ENCODE results near the gene ELMO1. TPM values are rescaled to one million over a fixed set of nuclear protein-coding genes. Genes with fewer than 3 reads are reported as not detected.
A peak's percentile ranks its signal among the peaks of the same experiment; 100 is the strongest.

Gene ELMO1
- total RNA-seq, 2 experiments from 2014 or later = 101 TPM

DNA sequence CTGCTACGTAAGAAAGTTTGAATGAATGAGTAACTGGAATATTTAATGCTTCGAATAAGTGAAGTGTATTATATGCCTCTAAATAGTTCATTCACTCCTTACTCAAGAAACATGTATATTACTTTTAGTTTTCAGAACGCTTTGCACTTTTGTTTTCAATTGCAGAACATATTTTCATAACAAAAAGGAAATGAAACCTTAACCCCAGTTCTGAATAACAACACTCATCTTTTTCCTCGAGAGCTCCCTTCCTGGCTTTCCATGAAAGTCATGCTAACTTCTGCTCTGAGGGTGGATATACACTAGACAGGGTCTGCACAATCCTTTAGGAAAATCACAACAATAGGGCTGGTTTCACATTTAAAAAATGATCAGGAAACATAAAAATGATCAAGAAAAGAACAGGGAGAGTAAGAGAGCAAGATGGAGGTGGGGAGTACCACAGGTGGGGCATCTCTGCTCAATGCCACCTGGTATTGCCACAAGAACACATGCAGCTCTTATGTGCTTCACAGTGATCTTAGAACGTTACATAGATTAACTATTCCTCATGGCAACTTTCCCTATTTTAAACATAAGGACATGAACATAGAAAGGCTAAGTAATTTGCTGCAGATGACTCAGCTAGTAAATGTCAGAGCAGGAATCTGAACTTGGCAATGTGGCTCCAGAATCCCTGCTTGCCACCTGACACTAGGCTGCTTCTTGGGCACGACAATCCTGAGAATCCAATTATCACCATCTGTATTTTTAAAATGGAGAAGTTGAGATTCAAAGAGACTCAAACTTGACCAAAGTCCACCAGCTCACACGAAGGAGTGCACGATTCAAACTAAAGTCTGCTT, 504.9 kb downstream of the ELMO1 start:
- H3K27ac Mint-ChIP-seq = peak overlapping the region; percentile 31
- peaks cover 74% of the 10 kb centered on the region for H3K36me3 Mint-ChIP-seq
- H3K27me3 Mint-ChIP-seq = no peaks in the 10 kb centered on the region
- H3K9me3 Mint-ChIP-seq (ENCODE audit: low read depth) = peaks cover 32% of the 10 kb centered on the region
- H3K4me3 Mint-ChIP-seq = no peak overlapping the region
- ATAC-seq (no peak), DNase-seq (no peak)
- CTCF ChIA-PET = interaction anchor here (0.7 kb wide), 1 partner anchor 1069 kb away, joined by 3 read pairs; no protein-coding TSS in a partner anchor
- H3K4me1 Mint-ChIP-seq = peaks cover 5% of the 10 kb centered on the region

DNA sequence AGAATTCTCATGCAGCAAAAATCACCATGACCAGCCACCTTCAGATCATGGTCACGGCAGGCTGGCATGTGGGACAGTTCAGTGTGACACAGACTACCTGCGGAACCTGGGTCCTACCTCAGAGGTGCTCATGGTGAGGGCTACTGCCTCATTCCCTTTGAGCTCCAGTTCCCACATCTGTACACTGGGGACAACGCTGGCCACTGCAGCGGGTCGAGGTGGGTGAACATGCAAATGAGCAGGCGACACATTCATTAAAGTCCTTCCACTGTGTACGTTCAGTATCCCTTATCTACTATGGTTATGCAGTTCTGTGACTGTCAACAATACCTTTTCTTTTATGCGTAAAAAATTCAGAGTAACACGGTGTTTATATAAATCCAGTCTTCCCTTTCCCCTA, 505.7 kb downstream of the ELMO1 start:
- Mint-ChIP-seq H3K36me3 (peaks cover 74% of the 10 kb centered on the region), H3K9me3 (ENCODE audit: low read depth) (peaks cover 38% of the 10 kb centered on the region), H3K27ac (no peak overlapping the region), H3K4me1 (peaks cover 13% of the 10 kb centered on the region), H3K4me3 (no peak overlapping the region), H3K27me3 (no peaks in the 10 kb centered on the region)
- ATAC-seq (no peak), DNase-seq (no peak)
- CTCF ChIA-PET = no interaction called here

DNA sequence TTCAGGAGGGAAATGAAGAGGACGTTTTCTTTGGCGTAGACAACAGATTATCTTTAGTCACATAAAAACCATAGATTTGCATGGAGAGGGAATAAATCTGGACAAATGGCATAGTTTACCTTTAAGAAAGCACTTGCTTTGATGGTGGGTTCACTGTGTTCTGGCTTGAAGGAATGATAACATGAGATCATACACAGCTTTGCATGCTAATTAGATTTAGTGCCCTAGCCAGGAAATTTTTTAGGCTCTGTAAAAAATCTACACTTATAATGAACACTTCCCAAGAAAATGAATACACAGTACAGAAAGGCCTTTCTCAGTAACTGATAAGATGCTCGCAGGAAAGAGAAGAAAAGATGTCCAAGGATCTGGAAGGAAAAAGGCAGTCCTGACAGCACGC, 506.1 kb downstream of the ELMO1 start:
- no peaks in the 10 kb centered on the region for H3K27me3 Mint-ChIP-seq
- peaks cover 39% of the 10 kb centered on the region for H3K9me3 Mint-ChIP-seq (ENCODE audit: low read depth)
- CTCF ChIA-PET = no interaction called here
- peaks cover 16% of the 10 kb centered on the region for H3K4me1 Mint-ChIP-seq
- H3K4me3 Mint-ChIP-seq = no peak overlapping the region
- ATAC-seq = no peak
- H3K36me3 Mint-ChIP-seq = peaks cover 75% of the 10 kb centered on the region
- no peak overlapping the region for H3K27ac Mint-ChIP-seq
- DNase-seq = no peak

DNA sequence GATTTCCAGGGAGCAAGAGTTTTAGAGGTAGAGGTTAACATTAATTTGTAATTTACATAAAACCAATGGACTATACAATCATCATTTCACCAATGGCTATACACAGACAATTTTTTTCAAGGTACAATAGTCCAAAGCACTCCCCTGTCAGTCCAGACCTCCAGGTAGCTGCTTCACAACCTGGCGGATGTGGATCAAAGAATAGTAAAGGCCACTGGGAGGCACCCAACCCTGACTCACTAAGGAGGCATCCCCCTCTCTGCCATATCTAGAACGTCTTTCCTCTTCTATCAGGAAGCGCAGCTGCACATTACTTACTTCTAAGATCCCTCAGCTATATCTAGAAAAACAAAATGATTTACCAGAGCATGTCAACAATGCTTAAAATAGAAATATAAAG, 506.6 kb downstream of the ELMO1 start:
- Mint-ChIP-seq H3K9me3 (ENCODE audit: low read depth) (peaks cover 38% of the 10 kb centered on the region), H3K4me3 (no peak overlapping the region), H3K27ac (no peak overlapping the region), H3K4me1 (peaks cover 18% of the 10 kb centered on the region), H3K36me3 (peaks cover 75% of the 10 kb centered on the region), H3K27me3 (no peaks in the 10 kb centered on the region)
- DNase-seq (no peak), ATAC-seq (no peak)
- CTCF ChIA-PET = interaction anchor here (1.5 kb wide), 1 partner anchor 11 kb away, joined by 5 read pairs; no protein-coding TSS in a partner anchor

- DNase-seq (no peak), ATAC-seq (no peak)
- peaks cover 77% of the 10 kb centered on the region for H3K36me3 Mint-ChIP-seq
- CTCF ChIA-PET = interaction anchor here (1.5 kb wide), 1 partner anchor 10 kb away, joined by 5 read pairs; no protein-coding TSS in a partner anchor
- H3K27ac Mint-ChIP-seq = no peak overlapping the region
- H3K27me3 Mint-ChIP-seq = no peaks in the 10 kb centered on the region
- H3K4me3 Mint-ChIP-seq = no peak overlapping the region
- peaks cover 20% of the 10 kb centered on the region for H3K4me1 Mint-ChIP-seq
- peaks cover 41% of the 10 kb centered on the region for H3K9me3 Mint-ChIP-seq (ENCODE audit: low read depth)
These were observed 507.3 kb downstream of the ELMO1 start for GRCh38 chr7:36941359-36941758.

DNA sequence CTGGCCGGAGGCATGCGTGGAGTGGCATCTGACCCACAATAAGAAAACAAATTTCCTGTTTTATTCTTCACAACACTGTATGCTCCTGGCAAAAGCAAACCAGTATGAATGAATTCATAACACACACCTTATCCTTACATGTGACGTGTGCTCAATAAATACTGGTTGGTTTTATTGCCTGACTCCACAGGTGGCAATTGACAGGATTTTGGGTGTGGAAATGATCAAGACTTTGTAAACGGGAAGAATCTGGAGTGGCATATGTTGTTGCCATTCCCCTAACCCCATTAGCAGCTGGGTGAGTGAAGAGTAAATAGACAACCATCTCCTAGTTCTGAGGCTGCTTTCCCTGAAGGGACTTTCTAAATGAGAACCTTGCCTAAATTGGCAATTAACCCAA, 508.8 kb downstream of the ELMO1 start:
- Mint-ChIP-seq H3K27me3 (no peaks in the 10 kb centered on the region), H3K4me3 (no peak overlapping the region), H3K36me3 (peaks cover 85% of the 10 kb centered on the region), H3K4me1 (peaks cover 20% of the 10 kb centered on the region), H3K9me3 (ENCODE audit: low read depth) (peaks cover 45% of the 10 kb centered on the region), H3K27ac (no peak overlapping the region)
- ATAC-seq (no peak), DNase-seq (no peak)
- CTCF ChIA-PET = no interaction called here

DNA sequence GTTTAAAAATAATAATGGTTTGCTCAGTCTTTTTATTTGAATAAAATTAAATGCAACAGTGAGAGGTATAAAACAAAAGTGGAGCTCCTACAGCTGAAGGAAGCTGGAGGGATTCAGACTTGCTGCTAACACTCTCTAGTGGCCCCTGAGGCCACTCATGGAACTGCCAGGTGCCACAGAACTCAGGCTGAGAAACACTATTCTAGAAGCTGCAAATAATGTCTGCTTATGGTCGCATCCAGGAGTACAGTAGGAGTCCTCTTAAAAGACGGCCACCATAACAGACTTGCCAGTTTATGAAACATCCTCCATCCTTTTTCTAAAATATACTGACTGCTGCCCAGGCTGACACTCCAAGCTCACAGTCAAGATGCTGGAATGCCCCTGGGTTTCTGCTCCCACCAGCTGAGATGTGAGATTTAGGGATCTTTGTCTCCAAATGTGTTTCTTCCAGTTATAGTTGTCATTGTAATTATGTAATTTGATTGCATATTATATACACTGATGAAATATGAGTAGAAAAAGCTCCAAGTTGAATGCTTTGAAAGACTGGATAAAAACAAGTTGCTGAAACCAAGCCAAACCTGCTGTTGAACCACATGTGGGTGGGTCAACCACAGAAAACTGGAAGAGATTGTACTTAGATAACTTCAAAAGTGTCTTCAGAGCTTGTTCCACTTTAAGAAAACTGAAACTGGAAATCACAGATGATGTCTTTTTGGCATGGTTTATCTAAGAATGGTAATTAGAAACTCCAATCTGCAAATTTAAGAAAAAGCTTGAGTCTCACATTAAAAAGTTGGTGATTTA, 510.7 kb downstream of the ELMO1 start:
- peak; percentile 63 for DNase-seq
- ATAC-seq = peak; percentile 64

GRCh38 chr7:36931892-36932291, 516.8 kb downstream of the ELMO1 start:
- H3K4me1 Mint-ChIP-seq = peaks cover 1% of the 10 kb centered on the region

More for the DNA sequence above, 510.7 kb downstream of the ELMO1 start:
- H3K4me1 Mint-ChIP-seq = peaks cover 16% of the 10 kb centered on the region
- peak overlapping the region; percentile 48 for H3K27ac Mint-ChIP-seq
- no peaks in the 10 kb centered on the region for H3K27me3 Mint-ChIP-seq
- peaks cover 43% of the 10 kb centered on the region for H3K9me3 Mint-ChIP-seq (ENCODE audit: low read depth)
- H3K4me3 Mint-ChIP-seq = no peak overlapping the region
- CTCF ChIA-PET = interaction anchor here (0.7 to 1.8 kb wide), 3 partner anchors 8 to 268 kb away, joined by 3 to 4 read pairs (median 3); no protein-coding TSS in a partner anchor
- peaks cover 89% of the 10 kb centered on the region for H3K36me3 Mint-ChIP-seq

DNA sequence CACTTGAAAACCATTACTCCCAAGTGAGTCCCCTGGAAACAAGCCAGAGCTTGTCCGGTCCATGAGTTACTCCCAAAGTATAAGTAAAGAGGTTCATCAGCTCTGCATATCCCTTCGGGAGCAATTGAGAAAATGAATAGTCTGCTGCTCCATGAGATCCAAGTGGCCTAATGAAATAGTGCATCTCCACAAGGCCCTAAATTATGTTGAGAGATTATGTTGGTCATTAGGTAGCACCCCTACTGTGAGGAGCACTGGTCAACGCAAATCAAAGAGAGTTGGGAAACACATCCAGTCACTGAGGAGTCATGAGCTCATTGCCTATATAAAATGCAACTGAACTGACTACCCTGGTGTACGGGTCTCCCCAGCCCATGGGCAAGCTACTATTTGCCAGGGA, 518.9 kb downstream of the ELMO1 start:
- H3K4me3 Mint-ChIP-seq = no peak overlapping the region
- H3K4me1 Mint-ChIP-seq = no peaks in the 10 kb centered on the region
- no peak overlapping the region for H3K27ac Mint-ChIP-seq
- peaks cover 9% of the 10 kb centered on the region for H3K9me3 Mint-ChIP-seq (ENCODE audit: low read depth)
- peaks cover 50% of the 10 kb centered on the region for H3K36me3 Mint-ChIP-seq
- no peak for DNase-seq
- CTCF ChIA-PET = interaction anchor here (0.8 kb wide), 1 partner anchor 9 kb away, joined by 3 read pairs; no protein-coding TSS in a partner anchor
- no peaks in the 10 kb centered on the region for H3K27me3 Mint-ChIP-seq
- no peak for ATAC-seq

More at GRCh38 chr7:36931892-36932291, 516.8 kb downstream of the ELMO1 start:
- peaks cover 21% of the 10 kb centered on the region for H3K9me3 Mint-ChIP-seq (ENCODE audit: low read depth)
- CTCF ChIA-PET = interaction anchor here (1.6 kb wide), 1 partner anchor 10 kb away, joined by 5 read pairs; no protein-coding TSS in a partner anchor
- ATAC-seq = no peak
- no peak overlapping the region for H3K4me3 Mint-ChIP-seq
- no peak for DNase-seq
- no peaks in the 10 kb centered on the region for H3K27me3 Mint-ChIP-seq
- H3K36me3 Mint-ChIP-seq = peaks cover 66% of the 10 kb centered on the region
- H3K27ac Mint-ChIP-seq = no peak overlapping the region

- CTCF ChIA-PET = no interaction called here
- DNase-seq = no peak
- no peaks in the 10 kb centered on the region for H3K27me3 Mint-ChIP-seq
- peaks cover 48% of the 10 kb centered on the region for H3K36me3 Mint-ChIP-seq
- no peak for ATAC-seq
- H3K9me3 Mint-ChIP-seq (ENCODE audit: low read depth) = peaks cover 12% of the 10 kb centered on the region
- H3K4me3 Mint-ChIP-seq = no peak overlapping the region
- no peaks in the 10 kb centered on the region for H3K4me1 Mint-ChIP-seq
- H3K27ac Mint-ChIP-seq = no peak overlapping the region
These were observed 519.9 kb downstream of the ELMO1 start for GRCh38 chr7:36928718-36929117.

DNA sequence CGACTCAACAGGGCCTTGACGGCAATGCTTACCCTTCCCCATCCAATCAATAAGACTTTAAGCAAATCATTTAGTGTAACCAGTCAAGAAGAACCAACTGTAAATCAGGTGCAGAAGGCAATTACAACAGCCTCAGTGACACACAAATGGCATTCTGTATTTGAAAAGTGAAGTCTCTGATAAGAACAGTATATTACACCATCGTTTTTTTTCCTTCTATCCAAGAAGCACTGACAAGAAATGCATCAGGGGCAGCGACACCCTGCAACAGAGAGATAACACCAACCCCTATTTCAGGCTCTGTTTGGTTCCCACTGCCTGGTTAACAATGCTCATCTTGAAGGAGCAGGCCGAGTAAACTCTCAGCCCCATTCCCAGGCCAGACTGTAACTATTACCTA, 520.4 kb downstream of the ELMO1 start:
- Mint-ChIP-seq H3K36me3 (peaks cover 46% of the 10 kb centered on the region), H3K4me1 (no peaks in the 10 kb centered on the region), H3K27ac (no peak overlapping the region), H3K4me3 (no peak overlapping the region), H3K27me3 (no peaks in the 10 kb centered on the region), H3K9me3 (ENCODE audit: low read depth) (peaks cover 12% of the 10 kb centered on the region)
- CTCF ChIA-PET = no interaction called here
- ATAC-seq (no peak), DNase-seq (no peak)

GRCh38 chr7:36925691-36926090, 523.0 kb downstream of the ELMO1 start:
- H3K4me3 Mint-ChIP-seq = no peak overlapping the region
- H3K36me3 Mint-ChIP-seq = peaks cover 40% of the 10 kb centered on the region
- H3K27me3 Mint-ChIP-seq = no peaks in the 10 kb centered on the region
- H3K9me3 Mint-ChIP-seq (ENCODE audit: low read depth) = peaks cover 4% of the 10 kb centered on the region
- no peak overlapping the region for H3K27ac Mint-ChIP-seq
- ATAC-seq (no peak), DNase-seq (no peak)
- H3K4me1 Mint-ChIP-seq = no peaks in the 10 kb centered on the region
- CTCF ChIA-PET = no interaction called here

- no peaks in the 10 kb centered on the region for H3K4me1 Mint-ChIP-seq
- H3K36me3 Mint-ChIP-seq = peaks cover 37% of the 10 kb centered on the region
- no peak overlapping the region for H3K27ac Mint-ChIP-seq
- CTCF ChIA-PET = no interaction called here
- no peaks in the 10 kb centered on the region for H3K27me3 Mint-ChIP-seq
- ATAC-seq (no peak), DNase-seq (no peak)
- no peak overlapping the region for H3K4me3 Mint-ChIP-seq
- peaks cover 6% of the 10 kb centered on the region for H3K9me3 Mint-ChIP-seq (ENCODE audit: low read depth)
These were observed 523.5 kb downstream of the ELMO1 start for GRCh38 chr7:36925207-36925606.

All from activated CD8-positive, alpha-beta memory T cell treated with anti-CD3 and anti-CD28 coated beads, Interleukin-2, amount 10 ng/mL, durations not matched to agents 7 days and 5 days (primary cell).